H1 (cell line): ENCODE measurements around the gene DGKI. TPM values are rescaled to one million over a fixed set of nuclear protein-coding genes. Genes with fewer than 3 reads are reported as not detected.

ENCODE experiments used
- CTCF ChIA-PET: fragments of 300-600 bp; sonication (Branson Sonifier 250); formaldehyde crosslinking; loops from one replicate; lab custom pipeline; 2021; ENCODE audit not compliant: partially characterized antibody; lab: Charles Lee
- POLR2A ChIA-PET: fragments of 300-600 bp; sonication (Branson Sonifier 250); formaldehyde crosslinking; loops from one replicate; lab custom pipeline; 2021; ENCODE audit warnings: inconsistent platforms; ENCODE audit not compliant: partially characterized antibody; lab: Charles Lee
- DNase-seq, 2 experiments: peaks; one replicate each; pipeline versions ENCODE4 v3.0.0 to v3.0.0-alpha.2; 2010 to 2022; ENCODE audit warnings: low spot score in 2 of 2, low read depth in 1 of 2, mixed read lengths in 1 of 2
- FAIRE-seq: peaks from 2 replicates; lab custom pipeline; 2011; peaks lifted over from hg19 to GRCh38; lab: Jason Lieb, UNC
- H2AFZ ChIP-seq: 2 replicates; pipeline ENCODE4 v1.8.1; 2012; ENCODE audit warnings: low read length, inconsistent platforms
- H2AK5ac ChIP-seq: 2 replicates; pipeline ENCODE4 v1.6.1; 2013; ENCODE audit warnings: low read depth, low read length
- H2BK120ac ChIP-seq: replicated peaks from 2 replicates; pipeline ENCODE3; 2013; ENCODE audit warnings: low read depth, low read length, inconsistent platforms
- H2BK12ac ChIP-seq: 2 replicates; pipeline ENCODE4 v1.6.1; 2013; ENCODE audit warnings: low read depth, low read length
- H2BK15ac ChIP-seq: 2 replicates; pipeline ENCODE4 v1.6.1; 2013; ENCODE audit warnings: low read length
- H2BK20ac ChIP-seq: 2 replicates; pipeline ENCODE4 v1.6.1; 2013; ENCODE audit warnings: low read length
- H2BK5ac ChIP-seq: 2 replicates; pipeline ENCODE4 v1.6.1; 2013; ENCODE audit warnings: low read depth, low read length
- H3K14ac ChIP-seq: 2 replicates; pipeline ENCODE4 v1.6.1; 2013; ENCODE audit warnings: inconsistent platforms; ENCODE audit not compliant: insufficient read length
- H3K18ac ChIP-seq: 2 replicates; pipeline ENCODE4 v1.6.1; 2013; ENCODE audit warnings: low read length; ENCODE audit errors: extremely low read depth
- H3K23ac ChIP-seq: 2 replicates; pipeline ENCODE4 v1.6.1; 2013; ENCODE audit warnings: inconsistent platforms; ENCODE audit not compliant: insufficient read length
- H3K23me2 ChIP-seq: 2 replicates; pipeline ENCODE4 v1.6.1; 2013; ENCODE audit warnings: low read depth, low read length
- H3K27ac ChIP-seq: 2 replicates; pipeline ENCODE4 v1.6.1; 2011; ENCODE audit warnings: low read depth, low read length, inconsistent platforms
- H3K27me3 ChIP-seq, 4 experiments: replicated peaks in 1 of 4; 1 replicate in 1 of 4; 2 replicates in 3 of 4; pipeline versions ENCODE4 v1.6.1 to v1.8.1; 2011 to 2013; ENCODE audit warnings: low read length in 3 of 4, mild to moderate bottlenecking in 3 of 4, inconsistent platforms in 2 of 4, mixed read lengths in 2 of 4, moderate library complexity in 1 of 4; ENCODE audit not compliant: control insufficient read depth in 3 of 4, insufficient read depth in 3 of 4; ENCODE audit errors: extremely low read depth in 1 of 4
- H3K36me3 ChIP-seq, 4 experiments: 2 replicates each; pipeline versions ENCODE4 v1.6.1 to v1.8.1; 2011 to 2013; ENCODE audit warnings: mild to moderate bottlenecking in 4 of 4, low read length in 3 of 4, moderate library complexity in 2 of 4, control low read depth in 1 of 4, inconsistent platforms in 1 of 4; ENCODE audit not compliant: insufficient read depth in 4 of 4, control insufficient read depth in 2 of 4
- H3K4ac ChIP-seq: replicated peaks from 2 replicates; pipeline ENCODE3; 2013; ENCODE audit warnings: low read length, low read depth, mixed read lengths, inconsistent platforms; ENCODE audit not compliant: insufficient read length
- H3K4me1 ChIP-seq, 4 experiments: replicated peaks in 1 of 4; 1 replicate in 1 of 4; 2 replicates in 3 of 4; pipeline versions ENCODE4 v1.6.1 to v1.8.1; 2011 to 2013; ENCODE audit warnings: low read length in 3 of 4, inconsistent platforms in 2 of 4, mixed read lengths in 1 of 4; ENCODE audit not compliant: insufficient read depth in 4 of 4, control insufficient read depth in 3 of 4
- H3K4me2 ChIP-seq, 2 experiments: 2 replicates each; pipeline versions ENCODE4 v1.6.1 to v1.8.1; 2011 to 2013; ENCODE audit warnings: low read depth in 2 of 2, low read length in 2 of 2, control low read depth in 1 of 2, inconsistent platforms in 1 of 2, mild to moderate bottlenecking in 1 of 2; ENCODE audit not compliant: insufficient read depth in 1 of 2
- H3K4me3 ChIP-seq, 4 experiments: fragments of 200-600, 300-600 bp in 1 of 4; sonication (generic), shearing (Covaris generic), sonication (Bioruptor Twin) in 1 of 4; 2 replicates each; pipeline versions ENCODE4 v1.5.1 to v1.8.1; 2011 to 2016; ENCODE audit warnings: low read length in 4 of 4, low read depth in 3 of 4, control low read depth in 2 of 4, inconsistent platforms in 2 of 4, mild to moderate bottlenecking in 2 of 4, mixed read lengths in 1 of 4, moderate library complexity in 1 of 4; ENCODE audit not compliant: insufficient read depth in 2 of 4; ENCODE audit errors: extremely low read depth in 1 of 4
- H3K56ac ChIP-seq: replicated peaks from 2 replicates; pipeline ENCODE3; 2013; ENCODE audit warnings: low read depth, mild to moderate bottlenecking, mixed read lengths, low read length, inconsistent platforms; ENCODE audit not compliant: insufficient read length
- H3K79me1 ChIP-seq: 2 replicates; pipeline ENCODE4 v1.6.1; 2013; ENCODE audit warnings: low read depth, low read length, control low read depth
- H3K79me2 ChIP-seq, 2 experiments: 2 replicates each; pipeline versions ENCODE4 v1.6.1 to v1.8.1; 2012 to 2013; ENCODE audit warnings: low read length in 2 of 2, mild to moderate bottlenecking in 2 of 2, inconsistent platforms in 1 of 2; ENCODE audit not compliant: insufficient read depth in 2 of 2, control insufficient read depth in 1 of 2
- H3K9ac ChIP-seq, 4 experiments: replicated peaks in 1 of 4; 1 replicate in 1 of 4; 2 replicates in 3 of 4; pipeline versions ENCODE4 v1.6.1 to v1.8.1; 2011 to 2013; ENCODE audit warnings: low read depth in 3 of 4, low read length in 3 of 4, control low read depth in 2 of 4, mild to moderate bottlenecking in 2 of 4, moderate library complexity in 2 of 4, inconsistent platforms in 1 of 4; ENCODE audit errors: extremely low read depth in 1 of 4
- H3K9me3 ChIP-seq, 2 experiments: 2 replicates each; pipeline versions ENCODE4 v1.6.1 to v1.8.1; 2012 to 2013; ENCODE audit warnings: mild to moderate bottlenecking in 2 of 2, moderate library complexity in 2 of 2, control low read depth in 1 of 2, inconsistent platforms in 1 of 2, low read depth in 1 of 2, low read length in 1 of 2, mixed read lengths in 1 of 2; ENCODE audit not compliant: insufficient read depth in 2 of 2
- H4K20me1 ChIP-seq, 2 experiments: replicated peaks in 1 of 2; 2 replicates each; pipeline versions ENCODE3 to v1.8.1; 2011 to 2013; ENCODE audit warnings: inconsistent platforms in 2 of 2, low read length in 2 of 2, mild to moderate bottlenecking in 1 of 2; ENCODE audit not compliant: insufficient read depth in 2 of 2, control insufficient read depth in 1 of 2
- H4K5ac ChIP-seq: 2 replicates; pipeline ENCODE4 v1.6.1; 2013; ENCODE audit warnings: low read length, low read depth, mixed read lengths, inconsistent platforms; ENCODE audit not compliant: insufficient read length
- H4K8ac ChIP-seq: 2 replicates; pipeline ENCODE4 v1.8.0; 2013; ENCODE audit warnings: mild to moderate bottlenecking, moderate library complexity, low read length, inconsistent platforms; ENCODE audit not compliant: insufficient read depth; ENCODE audit errors: extremely low read depth
- H4K91ac ChIP-seq: replicated peaks from 2 replicates; pipeline ENCODE3; 2013; ENCODE audit warnings: low read length, mixed read lengths, inconsistent platforms; ENCODE audit not compliant: insufficient read length
- ATF3 ChIP-seq: IDR thresholded peaks from 2 replicates; pipeline ENCODE4 v1.6.1; 2011; ENCODE audit warnings: low read depth, mild to moderate bottlenecking, low read length; ENCODE audit not compliant: insufficient read depth
- BACH1 ChIP-seq: IDR thresholded peaks from 2 replicates; pipeline ENCODE4 v1.6.1; 2012; ENCODE audit warnings: low read length, improper control_type of control experiment
- CHD1 ChIP-seq: IDR thresholded peaks from 2 replicates; pipeline ENCODE4 v1.6.1; 2012; ENCODE audit warnings: low read depth, low read length, improper control_type of control experiment
- GABPA ChIP-seq: IDR thresholded peaks from 2 replicates; pipeline ENCODE4 v1.6.1; 2011; ENCODE audit warnings: mild to moderate bottlenecking, low read length, moderate library complexity, borderline replicate concordance; ENCODE audit not compliant: insufficient read depth
- KDM4A ChIP-seq: IDR thresholded peaks from one replicate; pipeline ENCODE4 v1.7.1; 2012; ENCODE audit warnings: low read depth, mild to moderate bottlenecking, moderate library complexity, low read length, inconsistent platforms; ENCODE audit not compliant: severe bottlenecking
- RAD21 ChIP-seq, 2 experiments: IDR thresholded peaks in 1 of 2; conservative IDR thresholded peaks in 1 of 2; 2 replicates each; pipeline ENCODE4 v1.6.1; 2011; ENCODE audit warnings: low read depth in 2 of 2, low read length in 2 of 2, improper control_type of control experiment in 1 of 2, inconsistent platforms in 1 of 2, mild to moderate bottlenecking in 1 of 2, moderate library complexity in 1 of 2
- RBBP5 ChIP-seq: IDR thresholded peaks from 2 replicates; pipeline ENCODE4 v1.7.1; 2012; ENCODE audit warnings: low read depth, mild to moderate bottlenecking, inconsistent platforms, low read length, moderate library complexity, borderline replicate concordance
- RXRA ChIP-seq: IDR thresholded peaks from 2 replicates; pipeline ENCODE4 v1.6.1; 2011; ENCODE audit warnings: low read depth, mild to moderate bottlenecking, low read length, moderate library complexity; ENCODE audit not compliant: insufficient read depth
- SIRT6 ChIP-seq: IDR thresholded peaks from one replicate; pipeline ENCODE4 v1.7.1; 2012; ENCODE audit warnings: low read length, inconsistent platforms
- TAF1 ChIP-seq: IDR thresholded peaks from 2 replicates; pipeline ENCODE4 v1.6.1; 2011; ENCODE audit warnings: mild to moderate bottlenecking, low read depth, low read length
- TBP ChIP-seq: IDR thresholded peaks from 2 replicates; pipeline ENCODE4 v1.6.1; 2011; ENCODE audit warnings: low read depth, low read length, improper control_type of control experiment
- WGBS, 2 experiments: shearing (Covaris generic) in 1 of 2; methylation state at CpG; one replicate each; pipeline versions ENCODE4 v1.1.6 to v1.1.7; 2013 to 2015; ENCODE audit warnings: low lambda C conversion rate in 2 of 2, mixed read lengths in 2 of 2, inconsistent platforms in 1 of 2, low coverage in 1 of 2, missing lambda C conversion rate in 1 of 2; ENCODE audit not compliant: insufficient replicate concordance in 2 of 2, insufficient coverage in 1 of 2, insufficient read length in 1 of 2; ENCODE audit errors: extremely low coverage in 1 of 2, missing lambda C conversion rate in 1 of 2; 5-methylcytosine and 5-hydroxymethylcytosine counted together
- polyA plus RNA-seq, 7 experiments: library from polyadenylated mRNA; depleted of rRNA in 3 of 7; stranded (reverse) in 5 of 7; unstranded in 2 of 7; fragments of >200 nt in 5 of 7; fragments of 200-250 nt in 2 of 7; gene quantifications; 1 replicate in 5 of 7; 2 replicates in 1 of 7; 4 replicates in 1 of 7; pipeline versions ENCODE4 v1.2.1 to v1.2.3, GENCODE V29; 2011 to 2013; ENCODE audit warnings: missing spikeins in 2 of 7, mixed read lengths in 2 of 7
- total RNA-seq: library from RNA; stranded (reverse); fragmentation: NEBNext Ultra II Directional; extraction: Animal tissue kit (Norgen Biotek cat#: 25700); gene quantifications from 2 replicates; pipeline ENCODE4 v1.2.1, GENCODE V29; 2021

The DGKI gene
- total and polyA plus RNA-seq, 2 of the 8 experiments (the other 6 are each of a cell fraction or from before 2014, with no cell fraction given), result 0.20 to 0.71 TPM

GRCh38 chr7:137482466-137482865, 364.3 kb downstream of the DGKI start:
- Histone ChIP-seq H2AFZ (no peak overlapping the region), H4K91ac (no peak overlapping the region), H3K4ac (no peak overlapping the region), H3K4me1 (no peaks in the 10 kb centered on the region; a peak in 1 of 7 replicates), H3K9ac (no peak overlapping the region), H3K18ac (no peak overlapping the region), H3K23ac (no peak overlapping the region), H3K4me2 (no peak overlapping the region), H3K27me3 (no peaks in the 10 kb centered on the region), H2BK12ac (no peak overlapping the region), H3K4me3 (no peak overlapping the region), H3K14ac (no peak overlapping the region), H2BK15ac (no peak overlapping the region), H3K79me2 (no peaks in the 10 kb centered on the region), H2BK5ac (no peak overlapping the region), H3K27ac (no peak overlapping the region), H3K56ac (no peak overlapping the region), H3K36me3 (no peaks in the 10 kb centered on the region), H4K20me1 (no peaks in the 10 kb centered on the region), H3K23me2 (no peaks in the 10 kb centered on the region), H4K5ac (no peak overlapping the region), H2BK120ac (no peak overlapping the region), H2AK5ac (no peak overlapping the region), H3K79me1 (no peaks in the 10 kb centered on the region), H4K8ac (no peak overlapping the region), H3K9me3 (peaks cover 0 to 3% of the 10 kb centered on the region in 2 experiments; a peak in 1 of 4 replicates), H2BK20ac (no peak overlapping the region)
- CTCF ChIA-PET, result interaction anchor here (1.5 kb wide), 1 partner anchor 109 kb away, joined by 8 read pairs; no protein-coding TSS in a partner anchor
- 89% methylated on average over 4 of the region's 4 CpGs; no CpG with 5 or more reads in 1 of the 2 experiments for WGBS, 2 experiments
- DNase-seq (no peak), FAIRE-seq (no peak)
- POLR2A ChIA-PET, result no interaction called here
- no peak for TF ChIP-seq RAD21 (IDR thresholded peaks at IDR 0.05 in 1 of 2, conservative IDR thresholded peaks at IDR 0.05 in 1 of 2; ENCODE audit: low read depth in 2 of 2, low read length in 2 of 2)
- no peak for TF ChIP-seq SIRT6
- TF ChIP-seq CHD1, result no peak
- TF ChIP-seq ATF3, result no peak
- no peak for TF ChIP-seq GABPA
- TF ChIP-seq BACH1, result no peak
- TF ChIP-seq RXRA, result no peak
- no peak for TF ChIP-seq TBP
- TF ChIP-seq TAF1, result no peak
- TF ChIP-seq RBBP5, result no peak
- TF ChIP-seq KDM4A, result no peak
